Stimulated activated CD4-positive, alpha-beta T cell treated with anti-CD3 and anti-CD28 coated beads, Interleukin-15, amount 100 ng/mL, for 1 hour (primary cell): ENCODE measurements around the gene CBLN1.
"Not testable (repeated sequence)": the region's sequence is repeated elsewhere in the genome, so short reads cannot be mapped to it uniquely, and the experiment has no call there.

Experiments used
- DNase-seq, 2 donors: peaks; one replicate each; pipeline ENCODE4 v3.0.0-alpha.2; 2020; ENCODE audit warnings: low read depth in 1 of 2, low spot score in 1 of 2

The CBLN1 gene

DNA sequence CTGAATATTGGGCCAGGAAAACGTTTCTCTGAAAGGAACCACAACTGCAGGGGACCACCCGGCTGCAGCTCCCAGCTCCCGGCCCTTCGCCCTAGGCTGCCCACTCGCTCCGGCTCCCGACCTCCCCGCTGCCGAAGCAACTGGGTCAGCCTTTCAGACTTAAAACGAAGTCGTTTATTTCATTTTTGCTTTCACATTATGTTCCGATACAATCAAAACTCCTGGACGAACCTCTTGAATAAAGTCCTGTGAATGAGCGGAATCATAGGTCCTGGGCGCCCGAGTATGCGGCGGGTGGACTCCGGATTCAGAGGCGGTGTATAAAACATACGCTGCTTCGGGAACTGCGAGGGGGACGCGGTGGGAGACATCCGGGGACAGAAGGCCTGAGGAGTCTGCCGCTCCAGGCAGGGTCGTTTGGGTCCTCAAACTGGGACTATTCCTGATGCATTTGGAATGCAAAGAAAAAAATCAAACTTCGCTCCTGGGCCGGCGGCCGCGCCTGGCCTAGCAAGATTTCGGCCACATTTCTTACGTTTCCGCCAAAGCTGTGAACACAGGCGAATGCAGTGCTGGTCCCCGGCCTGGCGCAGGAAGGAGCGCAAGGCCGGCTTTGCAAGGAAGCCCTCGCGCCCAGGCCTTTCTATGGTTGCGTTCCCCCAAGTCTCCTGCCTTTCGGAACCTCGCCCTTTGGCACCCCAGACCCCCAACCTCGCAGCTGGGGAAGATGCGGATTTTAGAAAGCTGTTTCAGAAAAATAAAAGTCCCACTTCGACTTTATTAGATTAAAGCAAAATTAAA is 3.7 kb downstream of the CBLN1 start:
- DNase-seq = no peak

DNA sequence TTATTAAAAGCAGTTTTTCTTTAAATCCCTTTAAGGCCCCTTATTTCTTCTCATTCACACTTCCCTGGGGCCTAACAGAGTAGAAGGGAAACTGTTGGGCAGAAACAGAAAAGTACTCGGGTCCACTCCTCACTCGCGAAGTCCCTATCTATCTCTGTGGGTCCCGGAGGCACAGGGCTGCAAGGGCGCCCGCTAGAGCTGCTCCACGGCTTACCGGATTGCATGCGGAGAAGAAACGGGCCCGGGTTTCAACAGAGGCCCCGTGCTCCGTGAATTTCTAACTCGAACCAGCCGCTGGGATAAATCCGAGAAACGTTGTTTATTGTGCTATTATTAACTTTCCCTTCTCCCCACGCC is 4.3 kb downstream of the CBLN1 start:
- DNase-seq = no peak

DNA sequence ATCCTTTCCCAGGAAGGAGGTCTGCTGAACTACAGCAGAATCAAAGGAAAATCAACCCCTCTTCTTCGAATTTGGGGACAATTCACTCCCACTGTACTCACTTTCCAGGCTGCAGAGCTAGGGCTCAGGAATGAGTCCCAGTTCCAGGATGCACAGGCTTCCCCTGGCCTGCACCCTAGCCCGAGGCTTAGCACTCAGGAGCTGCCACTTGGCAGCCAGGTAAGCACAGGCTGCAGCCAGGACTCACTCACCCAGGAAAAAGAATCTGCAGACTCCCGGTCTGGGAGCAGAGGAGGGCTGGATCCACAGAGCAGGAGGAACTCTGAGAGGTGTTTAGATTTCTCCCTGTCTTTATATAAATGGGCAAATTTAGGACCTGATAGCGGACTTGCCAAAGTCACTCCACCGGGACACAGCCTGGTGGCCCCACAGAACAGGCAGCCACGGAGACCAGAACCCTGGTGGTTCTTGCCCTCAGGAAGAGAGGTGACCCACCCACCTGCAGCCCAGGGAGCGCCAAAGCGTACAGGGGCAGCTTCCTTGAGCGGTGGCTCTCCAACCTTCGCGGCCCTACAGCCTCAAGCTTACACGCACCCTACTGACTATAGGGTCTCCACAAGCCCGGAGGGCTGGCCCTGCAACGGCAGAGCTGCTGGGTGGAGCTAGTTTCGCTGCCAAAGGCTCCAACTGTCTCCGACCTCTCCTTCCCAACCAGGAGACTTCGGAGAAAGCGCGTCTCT is 4.8 kb downstream of the CBLN1 start:
- DNase-seq = no peak

DNA sequence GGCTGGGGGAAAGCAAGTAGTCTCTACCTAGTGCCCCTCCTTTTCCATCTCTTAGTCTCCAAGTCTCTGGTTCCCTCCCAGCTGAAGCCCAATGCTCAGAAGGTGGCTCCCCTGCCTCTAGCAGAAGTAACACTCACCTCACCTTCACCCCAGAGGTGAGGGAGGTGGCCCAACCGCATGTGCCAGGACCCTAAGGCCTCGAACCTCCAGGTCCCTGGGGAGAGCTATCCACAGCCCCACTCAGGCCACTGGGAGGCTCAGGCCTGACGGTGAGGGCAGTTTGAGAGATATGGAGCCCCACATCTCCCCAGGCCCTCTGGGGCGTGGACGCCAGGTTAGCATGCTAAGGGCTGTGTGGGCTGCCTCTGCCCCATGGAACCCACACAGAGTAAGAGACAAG is 5.8 kb downstream of the CBLN1 start:
- DNase-seq = no peak

DNA sequence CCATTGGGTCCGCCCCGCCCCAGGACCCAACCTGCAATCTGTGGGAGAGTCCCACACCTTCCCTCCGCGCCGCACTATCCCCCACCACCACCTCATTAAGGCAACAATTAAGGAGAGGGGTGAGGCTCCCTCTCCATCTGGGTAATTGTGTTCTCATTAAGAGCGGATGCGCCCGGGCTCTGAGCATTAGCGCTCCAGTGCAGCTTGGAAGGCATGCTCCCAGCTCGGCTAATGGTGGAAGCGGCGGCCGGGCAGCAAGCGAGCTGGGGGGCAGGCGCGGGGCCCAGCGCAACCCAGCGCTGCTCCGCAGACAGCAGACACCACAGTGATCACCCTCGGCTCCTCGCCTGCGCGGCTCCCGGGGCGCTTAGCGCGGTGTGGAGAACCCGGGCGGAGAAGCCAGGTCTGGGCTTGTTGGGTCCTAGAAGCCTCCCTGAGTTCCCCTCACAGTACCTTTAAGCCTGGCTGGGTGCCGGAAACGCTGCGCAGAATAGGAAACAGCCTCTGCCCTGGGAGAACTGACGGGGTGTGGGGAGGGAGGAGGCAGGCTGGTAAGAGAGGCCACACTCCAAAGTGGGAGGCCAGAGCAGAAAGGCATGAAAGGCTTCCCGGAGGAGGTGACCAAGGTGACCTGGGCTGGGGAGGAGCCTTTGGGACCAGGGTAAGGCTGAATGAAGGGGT is 6.4 kb downstream of the CBLN1 start:
- DNase-seq = no peak

DNA sequence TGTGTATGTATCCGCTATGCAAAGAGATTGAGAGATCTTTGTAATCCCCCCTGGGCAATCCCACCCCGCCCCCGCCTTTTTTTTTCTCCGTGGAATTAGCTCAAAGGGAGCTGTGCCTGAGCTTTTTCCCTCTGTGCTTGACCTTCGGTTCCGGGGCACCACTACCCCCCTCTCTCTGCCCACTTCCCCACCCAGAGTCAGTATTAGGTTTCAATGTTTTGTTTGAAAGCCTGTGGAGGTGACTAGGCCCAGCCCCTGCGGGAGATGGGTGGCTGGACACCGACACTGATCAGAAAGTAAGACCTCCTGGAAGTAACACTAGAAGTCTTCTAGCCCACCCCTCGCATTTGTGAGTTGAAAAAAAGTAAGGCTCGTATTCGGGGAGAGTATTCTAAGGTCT is 7.0 kb downstream of the CBLN1 start:
- no peak for DNase-seq

DNA sequence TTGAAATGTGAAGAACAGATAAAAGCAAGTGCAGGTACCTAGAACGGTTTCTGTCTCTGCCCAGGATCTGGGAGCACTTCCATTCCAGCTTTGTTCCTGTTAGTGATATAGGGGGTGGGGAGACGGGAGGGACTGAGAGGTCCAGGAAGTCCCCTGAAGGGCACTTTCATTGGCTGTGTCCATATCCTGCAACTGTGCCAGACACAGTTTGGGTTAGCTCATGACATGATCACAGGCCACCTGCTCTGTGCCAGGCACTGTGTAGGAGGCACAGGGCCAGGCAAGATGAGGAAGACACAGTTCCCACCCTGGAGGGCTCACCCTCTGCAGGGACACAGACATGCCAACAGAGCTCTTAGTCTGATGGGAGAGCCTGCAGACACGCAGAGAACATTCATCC is 7.9 kb downstream of the CBLN1 start:
- DNase-seq = no peak

DNA sequence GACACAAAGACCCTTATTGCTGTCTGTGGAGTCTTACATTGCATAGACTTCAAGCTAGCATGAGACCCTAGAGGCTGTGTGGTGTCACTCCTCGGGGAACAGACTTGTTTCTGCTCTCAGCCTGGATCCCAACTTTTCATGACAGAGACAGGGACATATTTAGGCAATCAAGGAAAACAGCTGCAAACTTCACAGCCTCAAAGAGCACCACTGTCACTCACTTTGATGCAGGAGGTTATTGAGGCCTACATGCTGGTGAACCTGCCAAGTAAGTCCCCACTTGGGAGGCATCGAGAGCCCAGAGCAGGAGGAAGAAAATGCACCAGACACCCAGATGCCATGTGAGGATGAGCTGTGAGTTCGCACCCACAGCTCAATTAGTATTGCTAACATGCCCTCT is 10.3 kb downstream of the CBLN1 start:
- DNase-seq = no peak

DNA sequence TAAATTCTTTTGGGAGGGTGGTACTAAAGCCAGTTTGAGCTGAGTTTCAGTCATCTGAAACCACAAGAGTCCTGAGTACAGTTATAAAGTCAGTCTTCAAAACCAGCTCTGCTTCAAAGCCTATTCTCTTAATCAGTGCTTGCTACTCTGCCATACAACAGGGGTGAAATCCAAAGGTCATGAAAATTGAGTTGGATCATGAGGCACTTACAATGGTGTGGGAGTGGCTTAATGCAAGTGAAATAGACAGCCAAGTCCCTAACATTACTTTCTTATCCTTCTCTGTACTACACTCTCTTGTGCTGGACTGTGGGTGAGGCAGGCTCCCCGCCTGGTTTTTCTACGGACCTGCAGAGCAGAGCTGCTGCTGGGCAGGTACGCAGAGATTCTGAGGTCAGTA is 12.4 kb downstream of the CBLN1 start:
- DNase-seq = no peak

DNA sequence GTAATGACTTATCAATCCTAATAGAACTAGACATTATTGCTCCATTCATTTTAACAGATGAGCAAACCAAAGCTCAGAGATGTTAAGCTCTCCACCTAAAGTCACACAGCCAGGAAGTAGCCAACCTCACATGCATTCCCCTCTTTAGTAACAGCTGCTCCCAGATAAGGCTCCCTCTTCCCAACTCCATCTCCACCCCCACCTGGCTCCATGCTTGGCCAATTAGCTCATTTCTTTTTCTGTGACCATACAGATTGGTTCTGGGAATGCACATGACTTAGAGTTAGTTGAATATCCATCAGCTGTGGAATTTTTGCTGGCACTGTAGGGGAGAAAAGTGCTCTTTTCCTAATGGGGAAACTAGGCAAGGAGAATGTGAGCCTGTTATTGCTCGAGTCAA is 13.0 kb downstream of the CBLN1 start:
- no peak for DNase-seq

DNA sequence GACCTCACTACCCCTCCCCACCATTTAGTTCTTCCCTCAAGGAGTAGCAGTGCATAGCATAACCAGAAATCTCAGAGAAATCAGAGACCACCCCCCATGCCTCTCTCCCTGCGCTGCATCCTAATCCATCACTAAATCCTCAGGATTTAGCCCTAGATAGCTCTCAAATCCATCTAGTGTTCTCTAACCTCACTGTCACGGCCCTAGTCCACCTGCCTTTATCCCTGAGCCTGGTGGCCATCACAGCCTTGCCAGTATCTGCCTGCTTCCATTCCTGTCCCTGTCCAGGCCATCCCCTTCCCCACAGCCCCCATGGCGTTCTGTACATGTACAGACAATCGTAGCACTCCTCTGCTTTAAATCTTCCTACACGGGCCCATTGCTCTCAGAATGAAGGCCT is 19.1 kb downstream of the CBLN1 start:
- DNase-seq = no peak

DNA sequence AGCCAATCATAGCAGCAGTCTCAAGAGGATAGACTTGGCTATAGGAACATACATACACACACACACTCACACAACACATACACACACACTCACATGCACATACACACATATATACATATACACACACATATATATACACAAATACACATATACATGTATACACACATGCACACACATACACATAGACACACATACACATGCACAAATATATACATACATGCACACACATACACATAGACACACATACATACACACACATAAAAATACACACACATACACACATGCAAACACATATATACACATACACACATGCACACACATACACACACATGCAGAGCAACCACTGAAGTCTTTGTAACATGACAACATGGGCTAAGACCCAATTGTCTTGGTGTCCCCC is 19.7 kb downstream of the CBLN1 start:
- no peak for DNase-seq

DNA sequence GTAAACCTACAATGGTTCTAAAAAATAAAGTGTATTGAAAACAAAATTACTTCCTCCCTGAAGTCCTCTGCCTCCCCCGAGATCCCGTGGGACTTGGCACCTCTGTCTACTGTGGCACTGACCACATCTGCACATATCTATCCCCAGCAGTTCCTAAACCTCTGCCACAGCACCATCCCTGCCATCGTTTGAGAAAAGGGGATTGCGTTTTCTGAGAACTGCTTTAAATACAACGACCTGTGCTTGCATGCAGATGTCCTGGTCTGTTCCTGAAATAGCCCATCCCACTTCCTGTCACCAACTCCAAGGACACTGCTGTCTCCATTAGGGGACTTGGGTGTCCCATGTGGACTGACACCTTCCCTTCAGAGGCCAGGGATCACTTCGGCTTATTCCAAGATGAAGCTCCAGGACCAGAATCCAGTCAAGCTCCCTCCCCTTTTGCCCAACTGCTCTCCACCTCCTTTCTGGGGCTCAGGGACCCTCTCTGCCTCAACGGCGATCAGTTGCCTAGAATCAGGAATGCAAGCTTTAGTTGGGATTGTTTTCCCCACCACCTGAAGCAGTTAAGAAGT is 20.6 kb downstream of the CBLN1 start:
- no peak for DNase-seq

DNA sequence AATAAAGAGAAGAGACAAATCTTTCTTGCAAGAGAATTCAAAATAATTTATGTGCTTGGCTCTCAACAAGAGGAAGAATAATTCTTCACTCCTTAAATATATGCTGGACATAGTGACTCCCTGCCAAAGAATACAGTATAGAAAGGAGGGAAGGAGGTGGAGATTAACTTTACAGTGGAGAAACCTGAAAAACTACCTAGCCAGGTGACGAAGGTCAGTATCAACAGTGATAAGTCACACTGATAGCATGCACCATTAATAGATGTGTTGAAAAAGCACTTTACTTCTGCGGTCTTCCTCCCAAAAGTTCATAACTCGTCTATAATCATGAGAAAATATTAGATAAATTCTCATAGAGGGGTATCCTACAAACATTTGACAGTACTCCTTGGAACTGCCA is 21.4 kb downstream of the CBLN1 start:
- DNase-seq = no peak

DNA sequence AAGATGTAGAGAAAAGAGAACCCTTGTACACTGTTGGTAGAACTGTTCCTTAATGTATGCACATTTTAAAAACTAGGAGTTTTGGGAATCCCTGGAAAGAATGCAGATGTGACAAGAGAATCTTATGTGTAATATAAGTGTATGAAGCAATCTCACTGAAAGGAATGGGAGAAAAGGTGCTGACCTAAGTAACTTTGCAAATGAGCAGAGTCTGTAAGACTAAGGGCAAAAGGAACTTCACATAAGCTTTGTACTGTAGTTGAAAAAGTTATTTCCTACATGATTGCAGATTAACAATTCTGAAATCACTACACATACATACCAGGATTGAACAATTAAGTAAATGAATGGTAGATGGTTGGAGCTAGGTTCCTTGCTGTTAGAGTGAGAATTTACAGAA is 22.3 kb downstream of the CBLN1 start:
- DNase-seq = no peak

DNA sequence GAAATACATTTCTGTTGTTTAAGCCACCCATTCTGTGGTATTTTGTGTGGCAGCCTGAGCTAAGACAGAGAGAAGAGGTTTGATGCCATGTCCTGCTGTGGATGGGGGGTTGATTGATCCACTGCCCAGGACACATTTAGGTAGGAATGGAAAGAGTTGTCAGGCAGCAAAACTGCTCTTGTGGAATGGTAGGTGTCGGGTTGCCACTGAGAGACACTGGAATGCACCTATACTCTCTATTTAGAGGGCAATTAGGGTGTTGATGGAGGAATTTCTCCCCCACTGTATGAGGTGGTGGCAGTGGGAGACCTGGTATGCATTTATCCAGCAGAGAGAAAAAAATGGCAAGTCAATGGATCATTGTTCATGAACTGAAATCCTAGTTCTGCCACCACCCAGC is 30.9 kb downstream of the CBLN1 start:
- no peak for DNase-seq

DNA sequence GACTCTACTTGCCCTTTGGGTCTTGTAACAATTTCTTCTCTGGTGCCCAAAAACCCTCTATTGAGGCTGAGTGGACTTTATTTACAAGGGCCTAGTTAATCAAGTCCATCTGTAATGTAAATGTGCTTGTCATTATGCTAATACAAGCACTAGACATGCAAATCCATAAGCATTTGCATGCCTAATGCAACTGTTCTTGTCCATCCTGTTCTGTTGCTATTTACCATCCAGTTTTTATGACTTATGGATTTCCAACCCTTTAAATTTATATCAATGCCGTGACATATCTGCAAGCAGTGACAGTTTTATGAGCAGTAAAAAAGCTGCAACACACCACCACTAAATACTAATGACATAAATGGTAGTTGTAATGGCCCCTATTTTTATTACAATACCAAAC is 33.4 kb downstream of the CBLN1 start:
- DNase-seq = no peak

DNA sequence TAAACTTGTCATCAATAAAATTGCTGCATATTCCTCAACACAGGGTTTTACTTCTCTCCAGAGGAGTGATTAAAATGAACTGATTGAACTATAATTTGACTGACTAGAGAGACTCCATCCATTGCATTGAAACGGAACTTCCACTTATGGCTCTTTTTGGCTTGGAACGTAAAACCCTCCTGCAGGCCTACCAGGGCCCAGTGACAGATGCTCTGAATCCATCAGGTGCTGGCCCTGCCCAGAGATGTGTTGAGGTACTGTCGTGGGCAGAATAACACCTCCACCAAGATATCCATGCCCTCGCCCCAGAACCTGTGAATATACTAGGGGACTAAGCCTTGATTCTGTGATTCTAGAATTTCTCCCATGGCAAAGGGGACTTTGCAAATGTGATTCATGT is 45.4 kb downstream of the CBLN1 start:
- no peak for DNase-seq

DNA sequence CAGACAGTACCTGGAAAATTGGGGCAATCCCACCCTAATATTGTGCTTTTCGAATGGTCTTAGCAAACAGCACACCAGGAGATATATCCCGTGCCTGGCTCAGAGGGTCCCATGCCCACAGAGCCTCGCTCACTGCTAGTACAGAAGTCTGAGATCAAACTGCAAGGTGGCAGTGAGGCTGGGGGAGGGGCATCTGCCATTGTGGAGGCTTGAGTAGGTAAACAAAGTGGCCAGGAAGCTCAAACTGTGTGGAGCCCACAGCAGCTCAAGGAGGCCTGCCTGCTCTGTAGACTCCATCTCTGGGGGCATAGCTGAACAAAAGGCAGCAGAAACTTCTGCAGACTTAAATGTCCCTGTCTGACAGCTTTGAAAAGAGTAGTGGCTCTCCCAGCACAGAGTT is 53.3 kb downstream of the CBLN1 start:
- DNase-seq = not testable (repeated sequence)
